H9 (cell line): ENCODE data around the gene SNAI1. TPM values are rescaled to one million over a fixed set of nuclear protein-coding genes. Genes with fewer than 3 reads are reported as not detected.

ENCODE experiments used
- DNase-seq: peaks from one replicate; pipeline ENCODE4 v3.0.0-alpha.2; 2017
- H2AFZ ChIP-seq: one replicate; pipeline ENCODE4 v1.6.1; 2013; ENCODE audit warnings: mild to moderate bottlenecking, low read length, control low read depth, moderate library complexity
- H2AK5ac ChIP-seq: 2 replicates; pipeline ENCODE4 v1.6.1; 2013; ENCODE audit warnings: low read length, control low read depth, mixed read lengths; ENCODE audit not compliant: insufficient read length
- H2BK120ac ChIP-seq: one replicate; pipeline ENCODE4 v1.6.1; 2013; ENCODE audit warnings: low read depth, mild to moderate bottlenecking, low read length, control low read depth, inconsistent platforms; ENCODE audit not compliant: poor library complexity, severe bottlenecking
- H2BK12ac ChIP-seq: 2 replicates; pipeline ENCODE4 v1.6.1; 2013; ENCODE audit warnings: low read length, control low read depth, mixed read lengths, low read depth; ENCODE audit not compliant: insufficient read length
- H2BK15ac ChIP-seq: 2 replicates; pipeline ENCODE4 v1.6.1; 2013; ENCODE audit warnings: low read depth, low read length, control low read depth
- H2BK20ac ChIP-seq: one replicate; pipeline ENCODE4 v1.6.1; 2013; ENCODE audit warnings: low read depth, mild to moderate bottlenecking, low read length, control low read depth, inconsistent platforms; ENCODE audit not compliant: poor library complexity, severe bottlenecking
- H2BK5ac ChIP-seq: 2 replicates; pipeline ENCODE4 v1.6.1; 2013; ENCODE audit warnings: low read length, control low read depth, mixed read lengths; ENCODE audit not compliant: insufficient read length
- H3K14ac ChIP-seq: 2 replicates; pipeline ENCODE4 v1.6.1; 2013; ENCODE audit warnings: low read length, control low read depth; ENCODE audit not compliant: insufficient read depth
- H3K18ac ChIP-seq: 2 replicates; pipeline ENCODE4 v1.6.1; 2013; ENCODE audit warnings: low read depth, mild to moderate bottlenecking, mixed read lengths, low read length, control low read depth; ENCODE audit not compliant: insufficient read length
- H3K23ac ChIP-seq: 2 replicates; pipeline ENCODE4 v1.6.1; 2013; ENCODE audit warnings: low read length, control low read depth, mixed read lengths, low read depth; ENCODE audit not compliant: insufficient read length
- H3K23me2 ChIP-seq: 2 replicates; pipeline ENCODE4 v1.6.1; 2013; ENCODE audit warnings: low read depth, mild to moderate bottlenecking, mixed read lengths, low read length, control low read depth; ENCODE audit not compliant: insufficient read length, poor library complexity, severe bottlenecking
- H3K27ac ChIP-seq: 2 replicates; pipeline ENCODE4 v1.5.1; 2013; ENCODE audit warnings: low read length, control low read depth, mixed read lengths, low read depth; ENCODE audit not compliant: insufficient read length
- H3K27me3 ChIP-seq: 2 replicates; pipeline ENCODE4 v1.6.1; 2013; ENCODE audit warnings: low read length, control low read depth, inconsistent platforms; ENCODE audit not compliant: insufficient read depth
- H3K4ac ChIP-seq: 2 replicates; pipeline ENCODE4 v1.6.1; 2013; ENCODE audit warnings: low read depth, mild to moderate bottlenecking, control low read depth, inconsistent platforms, low read length, moderate library complexity
- H3K4me1 ChIP-seq: 2 replicates; pipeline ENCODE4 v1.6.1; 2013; ENCODE audit warnings: low read length, control low read depth, inconsistent platforms; ENCODE audit not compliant: insufficient read depth
- H3K4me2 ChIP-seq: 2 replicates; pipeline ENCODE4 v1.6.1; 2013; ENCODE audit warnings: low read length, control low read depth, mixed read lengths; ENCODE audit not compliant: insufficient read length, insufficient read depth
- H3K56ac ChIP-seq: 2 replicates; pipeline ENCODE4 v1.6.1; 2013; ENCODE audit warnings: low read depth, mild to moderate bottlenecking, mixed read lengths, low read length, control low read depth; ENCODE audit not compliant: insufficient read length
- H3K79me1 ChIP-seq: 2 replicates; pipeline ENCODE4 v1.6.1; 2013; ENCODE audit warnings: low read depth, mild to moderate bottlenecking, moderate library complexity, low read length, control low read depth, inconsistent platforms; ENCODE audit not compliant: insufficient read depth, poor library complexity, severe bottlenecking
- H3K79me2 ChIP-seq: 2 replicates; pipeline ENCODE4 v1.6.1; 2013; ENCODE audit warnings: low read length, control low read depth, inconsistent platforms; ENCODE audit not compliant: insufficient read depth
- H3K9ac ChIP-seq: 2 replicates; pipeline ENCODE4 v1.6.1; 2013; ENCODE audit warnings: low read length, control low read depth, mixed read lengths; ENCODE audit not compliant: insufficient read length; ENCODE audit errors: extremely low read depth
- H3K9me3 ChIP-seq: one replicate; pipeline ENCODE4 v1.6.1; 2013; ENCODE audit warnings: low read depth, low read length, inconsistent platforms; ENCODE audit not compliant: control insufficient read depth
- H3T11ph ChIP-seq: one replicate; pipeline ENCODE4 v1.6.1; 2013; ENCODE audit warnings: mild to moderate bottlenecking, low read length, control low read depth, inconsistent platforms
- H4K20me1 ChIP-seq: one replicate; pipeline ENCODE4 v1.6.1; 2013; ENCODE audit not compliant: control insufficient read depth, insufficient read length, insufficient read depth
- H4K5ac ChIP-seq: 2 replicates; pipeline ENCODE4 v1.6.1; 2013; ENCODE audit warnings: low read depth, mild to moderate bottlenecking, mixed read lengths, low read length, control low read depth; ENCODE audit not compliant: insufficient read length
- H4K8ac ChIP-seq: replicated peaks from 2 replicates; pipeline ENCODE4 v1.6.1; 2013; ENCODE audit warnings: low read length, control low read depth, mixed read lengths, low read depth; ENCODE audit not compliant: insufficient read length
- H4K91ac ChIP-seq: 2 replicates; pipeline ENCODE4 v1.6.1; 2013; ENCODE audit warnings: low read depth, mild to moderate bottlenecking, moderate library complexity, mixed read lengths, low read length, control low read depth; ENCODE audit not compliant: insufficient read length
- H3K27ac Mint-ChIP-seq, 3 experiments: 2 replicates in 2 of 3; 3 replicates in 1 of 3; pipeline ENCODE4 v1.8.0; 2020 to 2021; ENCODE audit warnings: mixed read lengths in 3 of 3, mild to moderate bottlenecking in 1 of 3, moderate library complexity in 1 of 3
- H3K27me3 Mint-ChIP-seq: 2 replicates; pipeline ENCODE4 v1.8.0; 2021; ENCODE audit warnings: low read depth, mild to moderate bottlenecking, moderate library complexity, mixed read lengths
- H3K36me3 Mint-ChIP-seq, 3 experiments: 2 replicates in 2 of 3; 3 replicates in 1 of 3; pipeline ENCODE4 v1.8.0; 2020 to 2021; ENCODE audit warnings: low read depth in 3 of 3, mixed read lengths in 3 of 3; ENCODE audit not compliant: insufficient read depth in 1 of 3
- H3K4me1 Mint-ChIP-seq, 2 experiments: 2 replicates each; pipeline ENCODE4 v1.8.0; 2020; ENCODE audit warnings: mixed read lengths in 2 of 2
- H3K4me3 Mint-ChIP-seq, 2 experiments: 2 replicates in 1 of 2; 3 replicates in 1 of 2; pipeline ENCODE4 v1.8.0; 2020 to 2021; ENCODE audit warnings: mild to moderate bottlenecking in 2 of 2, mixed read lengths in 2 of 2, moderate library complexity in 1 of 2
- H3K9me3 Mint-ChIP-seq, 2 experiments: 2 replicates in 1 of 2; 3 replicates in 1 of 2; pipeline ENCODE4 v1.8.0; 2020; ENCODE audit warnings: mild to moderate bottlenecking in 2 of 2, mixed read lengths in 2 of 2, moderate library complexity in 1 of 2
- CTCF ChIP-seq: fragments of 200-600 bp; sonication (generic); conservative IDR thresholded peaks from 3 replicates; pipeline ENCODE4 v1.8.0; 2021; ENCODE audit warnings: antibody characterized with exemption, mild to moderate bottlenecking
- WGBS: extraction: QIAGEN DNeasy Blood & Tissue Kit; methylation state at CpG from one replicate; pipeline ENCODE4 v1.1.7; 2013; ENCODE audit warnings: missing lambda C conversion rate, low lambda C conversion rate, mixed read lengths; ENCODE audit not compliant: insufficient read length; ENCODE audit errors: extremely low coverage; 5-methylcytosine and 5-hydroxymethylcytosine counted together
- total RNA-seq: library from RNA; stranded (reverse); gene quantifications from 2 replicates; pipeline ENCODE4 v1.2.1, GENCODE V29; 2021

Gene SNAI1
- total RNA-seq, 1 experiment from 2014 or later, result 7.0 TPM

- Histone ChIP-seq H2BK12ac (no peak overlapping the region), H2BK20ac (no peak overlapping the region), H2AK5ac (no peak overlapping the region), H3K4ac (no peak overlapping the region), H3K79me2 (no peaks in the 10 kb centered on the region), H2BK120ac (no peak overlapping the region), H3K9me3 (no peaks in the 10 kb centered on the region), H2BK5ac (no peak overlapping the region), H3K4me2 (no peak overlapping the region), H3K9ac (no peak overlapping the region), H4K91ac (no peak overlapping the region), H2AFZ (no peak overlapping the region), H3K4me1 (no peaks in the 10 kb centered on the region), H3K14ac (no peak overlapping the region; the same call in 1 of the 2 replicates), H4K5ac (no peak overlapping the region), H3K23ac (no peak overlapping the region), H3K18ac (no peak overlapping the region), H3K79me1 (no peaks in the 10 kb centered on the region), H3K23me2 (no peaks in the 10 kb centered on the region), H3K56ac (no peak overlapping the region), H3T11ph (no peak overlapping the region), H3K27me3 (no peaks in the 10 kb centered on the region), H4K20me1 (no peaks in the 10 kb centered on the region), H4K8ac (no peak overlapping the region), H3K27ac (no peak overlapping the region), H2BK15ac (no peak overlapping the region)
- no CpG with 5 or more reads among the region's 15 CpGs for WGBS
- no peaks in the 10 kb centered on the region for H3K36me3 Mint-ChIP-seq
- no peak for DNase-seq
- peak overlapping the region in 1 of 3 experiments; percentile 92; a peak in 2 of 7 replicates for H3K27ac Mint-ChIP-seq
- peaks cover 4 to 13% of the 10 kb centered on the region in 2 experiments; a peak in 3 of 4 replicates for H3K4me1 Mint-ChIP-seq
- TF ChIP-seq CTCF, result no peak
- no peak overlapping the region for H3K4me3 Mint-ChIP-seq
- H3K27me3 Mint-ChIP-seq, result no peaks in the 10 kb centered on the region; the same call in 1 of the 2 replicates
- H3K9me3 Mint-ChIP-seq, result no peaks in the 10 kb centered on the region; a peak in 1 of 5 replicates
Observed at GRCh38 chr20:50029083-50029696, 46.4 kb downstream of the SNAI1 start.
